GM13976 (cell line): Measurements from ENCODE around the gene MILR1.
"Not testable (repeated sequence)": the region's sequence is repeated elsewhere in the genome, so short reads cannot be mapped to it uniquely, and the experiment has no call there.

Experiments used
- DNase-seq: peaks from one replicate; pipeline ENCODE4 v3.0.0; 2012; ENCODE audit warnings: low spot score
- in situ Hi-C: fragments of 300-500 bp; cut with MboI; formaldehyde crosslinking; loops from one replicate; pipeline ENCODE4 v1.12.0; 2022; ENCODE audit warnings: low sequenced_read_pairs, mixed read lengths, inconsistent platforms; ENCODE audit not compliant: unreplicated experiment
- TF ChIP-seq, protein P1 (sequence below): IDR thresholded peaks from 2 replicates; pipeline ENCODE4 v1.5.1; 2012; ENCODE audit warnings: borderline replicate concordance, mild to moderate bottlenecking; ENCODE audit not compliant: insufficient read depth; ENCODE audit errors: extremely low read depth, missing control alignments, control extremely low read depth

MILR1 gene

DNA sequence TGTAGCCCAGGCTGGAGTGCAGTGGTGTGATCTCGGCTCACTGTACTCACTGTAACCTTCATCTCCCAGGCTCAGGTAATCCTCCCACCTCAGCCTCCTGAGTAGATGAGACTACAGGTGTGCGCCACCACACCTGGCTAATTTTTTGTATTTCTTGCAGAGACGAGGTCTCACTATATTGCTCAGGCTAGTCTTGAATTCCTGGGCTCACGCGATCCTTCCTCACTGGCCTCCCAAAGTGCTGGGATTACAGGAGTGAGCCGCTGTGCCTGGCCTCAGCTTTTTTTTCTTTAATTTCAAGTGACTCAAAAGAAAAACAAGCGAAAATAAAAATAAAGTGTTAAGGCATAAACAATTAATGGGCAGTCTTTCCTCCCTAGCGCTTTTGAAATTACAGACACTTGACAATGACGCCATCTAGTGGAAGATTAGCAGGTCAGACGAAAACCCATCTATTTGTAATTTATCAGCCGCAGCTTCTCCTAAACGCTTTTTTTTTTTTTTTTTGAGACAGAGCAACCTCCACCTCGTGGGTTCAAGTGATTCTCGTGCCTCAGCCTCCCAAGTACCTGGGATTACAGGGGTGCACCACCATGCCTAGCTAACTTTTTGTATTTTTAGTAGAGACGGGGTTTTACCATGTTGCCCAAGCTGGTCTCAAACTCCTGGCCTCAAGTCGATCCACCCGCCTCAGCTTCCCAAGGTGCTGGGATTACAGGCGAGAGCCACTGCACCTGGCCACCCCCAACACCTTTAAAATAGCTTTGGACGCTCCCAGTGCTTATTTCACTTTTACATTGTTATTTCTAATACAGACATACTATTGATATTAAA, 30.2 kb upstream of the MILR1 start:
- DNase-seq = peak; percentile 60
- TF ChIP-seq, protein P1, sequence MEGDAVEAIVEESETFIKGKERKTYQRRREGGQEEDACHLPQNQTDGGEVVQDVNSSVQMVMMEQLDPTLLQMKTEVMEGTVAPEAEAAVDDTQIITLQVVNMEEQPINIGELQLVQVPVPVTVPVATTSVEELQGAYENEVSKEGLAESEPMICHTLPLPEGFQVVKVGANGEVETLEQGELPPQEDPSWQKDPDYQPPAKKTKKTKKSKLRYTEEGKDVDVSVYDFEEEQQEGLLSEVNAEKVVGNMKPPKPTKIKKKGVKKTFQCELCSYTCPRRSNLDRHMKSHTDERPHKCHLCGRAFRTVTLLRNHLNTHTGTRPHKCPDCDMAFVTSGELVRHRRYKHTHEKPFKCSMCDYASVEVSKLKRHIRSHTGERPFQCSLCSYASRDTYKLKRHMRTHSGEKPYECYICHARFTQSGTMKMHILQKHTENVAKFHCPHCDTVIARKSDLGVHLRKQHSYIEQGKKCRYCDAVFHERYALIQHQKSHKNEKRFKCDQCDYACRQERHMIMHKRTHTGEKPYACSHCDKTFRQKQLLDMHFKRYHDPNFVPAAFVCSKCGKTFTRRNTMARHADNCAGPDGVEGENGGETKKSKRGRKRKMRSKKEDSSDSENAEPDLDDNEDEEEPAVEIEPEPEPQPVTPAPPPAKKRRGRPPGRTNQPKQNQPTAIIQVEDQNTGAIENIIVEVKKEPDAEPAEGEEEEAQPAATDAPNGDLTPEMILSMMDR = peak; percentile 69
- in situ Hi-C loops = loop anchor here (5.0 kb wide), 1 partner anchor 96 kb away; no protein-coding TSS in a partner anchor

DNA sequence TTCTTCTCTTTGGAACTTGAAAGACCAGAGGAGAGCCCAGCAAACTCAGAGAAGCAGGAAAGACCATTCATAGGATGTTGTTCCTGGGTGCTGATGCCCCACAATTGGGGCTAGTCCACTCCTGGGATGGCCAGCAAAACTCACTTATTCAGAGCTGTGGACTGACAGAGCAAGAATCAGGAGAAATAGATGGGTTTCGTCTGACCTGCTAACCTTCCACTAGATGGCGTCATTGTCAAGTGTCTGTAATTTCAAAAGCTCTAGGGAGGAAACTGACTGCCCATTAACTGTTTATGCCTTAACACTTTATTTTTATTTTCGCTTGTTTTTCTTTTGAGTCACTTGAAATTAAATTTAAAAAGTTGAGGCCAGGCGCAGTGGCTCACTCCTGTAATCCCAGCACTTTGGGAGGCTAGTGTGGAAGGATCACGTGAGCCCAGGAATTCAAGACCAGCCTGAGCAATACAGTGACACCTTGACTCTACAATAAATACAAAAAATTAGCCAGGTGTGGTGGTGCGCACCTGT, 28.7 kb upstream of the MILR1 start:
- peak; percentile 69 for DNase-seq
- in situ Hi-C loops = loop anchor here (5.0 kb wide), 2 partner anchors 72 to 222 kb away; no protein-coding TSS in a partner anchor
- TF ChIP-seq, protein P1 = peak; percentile 73

DNA sequence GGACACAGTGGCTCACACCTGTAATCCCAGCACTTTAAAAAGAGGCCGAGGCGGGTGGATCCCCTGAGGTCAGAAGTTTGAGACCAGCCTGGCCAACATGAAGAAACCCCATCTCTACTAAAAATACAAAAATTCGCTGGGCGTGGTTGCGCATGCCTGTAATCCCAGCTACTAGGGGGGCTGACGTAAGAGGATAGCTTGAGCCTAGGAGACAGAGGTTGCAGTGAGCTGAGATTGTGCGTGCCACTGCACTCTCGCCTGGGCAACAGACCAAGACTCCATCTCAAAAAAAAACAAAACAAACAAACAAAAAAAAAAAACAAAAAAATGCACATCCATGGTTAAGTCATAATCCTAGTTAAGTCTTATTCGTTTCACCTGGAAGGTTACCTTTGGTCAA, 26.8 kb upstream of the MILR1 start:
- in situ Hi-C loops = loop anchor here (5.0 kb wide), 2 partner anchors 70 to 220 kb away; no protein-coding TSS in a partner anchor
- not testable (repeated sequence) for DNase-seq

DNA sequence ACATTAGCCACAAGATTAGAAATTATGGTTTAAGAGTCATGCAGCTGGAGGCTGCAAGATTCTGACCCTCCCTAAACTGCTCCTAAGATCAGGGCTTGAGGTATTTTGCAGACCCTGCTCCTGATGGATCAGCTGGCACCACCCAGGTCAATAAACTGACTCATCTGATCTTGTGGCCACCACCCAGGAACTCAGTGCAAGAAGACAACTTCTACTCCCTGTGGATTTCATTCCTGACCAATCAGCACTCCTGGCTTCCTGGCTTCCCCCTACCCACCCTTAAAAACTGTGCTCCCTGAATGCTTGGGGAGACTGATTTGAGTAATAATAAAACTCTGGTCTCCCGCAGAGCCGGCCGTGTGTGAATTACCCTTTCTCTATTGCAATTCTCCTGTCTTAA, 25.0 kb upstream of the MILR1 start:
- no peak for DNase-seq
- in situ Hi-C loops = loop anchor here (5.0 kb wide), 2 partner anchors 68 to 218 kb away; no protein-coding TSS in a partner anchor
- TF ChIP-seq, protein P1 = no peak

DNA sequence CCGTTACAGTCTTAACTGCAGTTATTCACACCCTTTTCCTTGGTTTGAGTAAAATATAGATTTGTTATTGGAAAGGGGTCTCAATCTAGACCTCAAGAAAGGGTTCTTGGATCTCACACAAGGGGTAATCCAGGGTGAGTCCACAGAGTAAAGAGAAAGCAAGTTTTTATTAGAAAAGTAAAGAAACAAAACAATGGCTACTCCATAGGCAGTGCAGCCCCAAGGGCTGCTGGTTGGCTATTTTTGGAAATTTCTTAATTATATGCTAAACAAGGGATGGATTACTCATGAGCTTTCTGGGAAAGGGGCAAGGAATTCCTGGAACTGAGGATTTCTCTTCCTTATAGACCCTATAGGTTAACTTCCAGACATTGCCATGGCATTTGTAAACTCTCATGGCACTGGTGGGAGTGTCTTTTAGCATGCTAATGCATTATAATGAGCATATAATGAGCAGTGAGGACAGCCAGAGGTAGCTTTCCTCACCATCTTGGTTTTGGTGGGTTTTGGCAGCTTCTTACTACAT, 24.5 kb upstream of the MILR1 start:
- TF ChIP-seq, protein P1 = no peak
- in situ Hi-C loops = loop anchor here (5.0 kb wide), 2 partner anchors 68 to 218 kb away; no protein-coding TSS in a partner anchor
- DNase-seq = no peak

DNA sequence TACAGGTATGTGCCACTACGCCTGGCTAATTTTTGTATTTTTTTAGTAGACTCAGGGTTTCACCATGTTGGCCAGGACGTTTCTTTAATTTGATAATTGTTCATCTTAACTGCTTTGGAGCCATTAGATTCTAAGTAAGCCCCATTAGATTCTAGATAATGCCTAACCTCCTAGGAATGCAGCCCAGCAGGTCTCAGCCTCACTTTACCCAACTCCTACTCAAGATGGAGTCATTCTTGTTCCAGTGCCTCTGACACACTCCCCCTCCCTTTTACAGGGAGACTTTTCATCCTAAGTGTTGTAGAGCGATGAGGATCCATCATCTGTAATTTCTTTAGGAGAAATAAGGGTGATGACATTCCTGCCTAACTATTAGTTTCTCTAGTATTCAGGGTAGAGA, 23.7 kb upstream of the MILR1 start:
- in situ Hi-C loops = no loop called here
- TF ChIP-seq, protein P1 = no peak
- no peak for DNase-seq

DNA sequence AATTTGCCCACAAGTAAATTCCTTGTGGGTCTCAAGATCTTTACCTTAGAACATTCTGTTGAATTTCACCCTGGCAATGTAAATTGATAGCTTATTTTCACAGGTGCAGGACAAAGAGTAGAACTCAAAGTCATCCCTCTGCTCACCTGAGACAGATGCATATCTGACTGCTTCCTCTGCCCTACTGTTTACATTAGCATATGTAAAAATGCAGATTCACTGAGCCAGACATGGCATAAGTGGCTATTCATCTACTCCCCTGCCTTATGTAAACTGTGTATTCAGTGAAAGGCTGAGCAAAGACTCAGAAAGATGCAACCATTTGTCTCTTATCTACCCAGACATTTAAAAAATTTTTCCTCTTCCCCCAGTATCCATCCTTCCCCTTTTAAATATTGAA, 22.3 kb upstream of the MILR1 start:
- in situ Hi-C loops = no loop called here
- TF ChIP-seq, protein P1 = no peak
- no peak for DNase-seq
